ENCODE measurements around the gene LYPD3.

DNA sequence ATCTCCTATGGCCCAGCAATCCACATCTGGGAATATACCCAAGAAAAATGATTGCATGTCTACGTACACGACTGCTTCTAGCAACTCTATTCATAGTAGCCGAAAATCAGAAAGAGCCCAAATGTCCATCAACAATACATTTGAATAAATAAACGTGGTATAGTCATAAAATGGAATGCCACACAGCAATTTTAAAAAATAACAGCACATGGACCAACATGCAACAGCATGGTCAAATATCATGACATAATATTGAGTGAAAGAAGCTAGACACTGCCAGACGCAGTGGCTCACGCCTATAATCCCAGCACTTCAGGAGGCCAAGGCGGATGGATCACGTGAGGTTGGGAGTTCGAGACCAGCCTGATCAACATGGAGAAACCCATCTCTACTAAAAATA, 34.4 kb downstream of the LYPD3 start:
- TF ChIP-seq EZH2 (IDR thresholded peaks at IDR 0.05; ENCODE audit: borderline replicate concordance, low read length), result no peak
- no peak for TF ChIP-seq CTCF (IDR thresholded peaks at IDR 0.05; ENCODE audit: low read length)

Data from OCI-LY1 (cell line).